Measurements from ENCODE around the gene KCNAB2. TPM values are rescaled to one million over a fixed set of nuclear protein-coding genes. Genes with fewer than 3 reads are reported as not detected.

Gene KCNAB2
- total RNA-seq, 1 experiment from 2014 or later: 11.0 TPM

GRCh38 chr1:6035719-6036118 is 10.0 kb upstream of the KCNAB2 start:
- no peaks in the 10 kb centered on the region for H3K4me1 Mint-ChIP-seq (ENCODE audit: low read depth, unreplicated experiment)
- H3K27me3 Mint-ChIP-seq (ENCODE audit: insufficient read depth, unreplicated experiment): no peaks in the 10 kb centered on the region
- H3K9me3 Mint-ChIP-seq (ENCODE audit: unreplicated experiment): no peaks in the 10 kb centered on the region
- POLR2A ChIA-PET: no interaction called here
- no peak overlapping the region for H3K4me3 Mint-ChIP-seq (ENCODE audit: unreplicated experiment)
- Histone ChIP-seq H3K27me3 (replicated peaks; ENCODE audit: control insufficient read depth, insufficient read depth, low read length) (no peaks in the 10 kb centered on the region), H3K4me1 (no peaks in the 10 kb centered on the region), H3K4me3 (ENCODE audit: low read depth, low read length) (no peak overlapping the region), H3K36me3 (ENCODE audit: control insufficient read depth, insufficient read depth, low read length) (no peaks in the 10 kb centered on the region), H3K9me3 (no peaks in the 10 kb centered on the region)
- intact Hi-C loops (cut with micrococcal nuclease; ENCODE audit: unreplicated experiment): no loop called here
- TF ChIP-seq CTCF (IDR thresholded peaks at IDR 0.05; ENCODE audit: insufficient read depth in 1 of 2, low read depth in 1 of 2, low read length in 1 of 2, severe bottlenecking in 1 of 2, unreplicated experiment in 1 of 2): no peak
- H3K27ac Mint-ChIP-seq (ENCODE audit: unreplicated experiment): no peak overlapping the region
- no TSS peak for BruUV-seq (replicated peaks)
- DNase-seq: no peak
- CTCF ChIA-PET: interaction anchor here (1.4 kb wide), 1 partner anchor 215 kb away, joined by 3 read pairs; no protein-coding TSS in a partner anchor
- H3K36me3 Mint-ChIP-seq (ENCODE audit: insufficient read depth, unreplicated experiment): peaks cover 5% of the 10 kb centered on the region

GRCh38 chr1:6037338-6037762 is 8.3 kb upstream of the KCNAB2 start:
- POLR2A ChIA-PET: no interaction called here
- no peaks in the 10 kb centered on the region for H3K9me3 ChIP-seq
- H3K4me1 Mint-ChIP-seq (ENCODE audit: low read depth, unreplicated experiment): no peaks in the 10 kb centered on the region
- H3K27ac Mint-ChIP-seq (ENCODE audit: unreplicated experiment): no peak overlapping the region
- no peaks in the 10 kb centered on the region for H3K27me3 ChIP-seq (replicated peaks; ENCODE audit: control insufficient read depth, insufficient read depth, low read length)
- no peaks in the 10 kb centered on the region for H3K36me3 ChIP-seq (ENCODE audit: control insufficient read depth, insufficient read depth, low read length)
- DNase-seq: no peak
- H3K9me3 Mint-ChIP-seq (ENCODE audit: unreplicated experiment): no peaks in the 10 kb centered on the region
- no peaks in the 10 kb centered on the region for H3K4me1 ChIP-seq
- intact Hi-C loops (cut with micrococcal nuclease; ENCODE audit: unreplicated experiment): no loop called here
- no peak overlapping the region for H3K4me3 ChIP-seq (ENCODE audit: low read depth, low read length)
- no peak for TF ChIP-seq CTCF (IDR thresholded peaks at IDR 0.05; ENCODE audit: insufficient read depth in 1 of 2, low read depth in 1 of 2, low read length in 1 of 2, severe bottlenecking in 1 of 2, unreplicated experiment in 1 of 2)
- H3K4me3 Mint-ChIP-seq (ENCODE audit: unreplicated experiment): no peak overlapping the region
- no TSS peak for BruUV-seq (replicated peaks)
- H3K36me3 Mint-ChIP-seq (ENCODE audit: insufficient read depth, unreplicated experiment): peaks cover 5% of the 10 kb centered on the region
- CTCF ChIA-PET: no interaction called here
- no peaks in the 10 kb centered on the region for H3K27me3 Mint-ChIP-seq (ENCODE audit: insufficient read depth, unreplicated experiment)

- Histone ChIP-seq H3K27me3 (replicated peaks; ENCODE audit: control insufficient read depth, insufficient read depth, low read length) (no peaks in the 10 kb centered on the region), H3K36me3 (ENCODE audit: control insufficient read depth, insufficient read depth, low read length) (no peaks in the 10 kb centered on the region), H3K4me1 (no peaks in the 10 kb centered on the region), H3K9me3 (no peaks in the 10 kb centered on the region), H3K4me3 (ENCODE audit: low read depth, low read length) (no peak overlapping the region)
- peaks cover 5% of the 10 kb centered on the region for H3K36me3 Mint-ChIP-seq (ENCODE audit: insufficient read depth, unreplicated experiment)
- BruUV-seq (replicated peaks): no TSS peak
- no peaks in the 10 kb centered on the region for H3K9me3 Mint-ChIP-seq (ENCODE audit: unreplicated experiment)
- intact Hi-C loops (cut with micrococcal nuclease; ENCODE audit: unreplicated experiment): no loop called here
- DNase-seq: no peak
- no peak for TF ChIP-seq CTCF (IDR thresholded peaks at IDR 0.05; ENCODE audit: insufficient read depth in 1 of 2, low read depth in 1 of 2, low read length in 1 of 2, severe bottlenecking in 1 of 2, unreplicated experiment in 1 of 2)
- ChIA-PET CTCF (no interaction called here), POLR2A (no interaction called here)
- H3K27ac Mint-ChIP-seq (ENCODE audit: unreplicated experiment): no peak overlapping the region
- H3K4me3 Mint-ChIP-seq (ENCODE audit: unreplicated experiment): no peak overlapping the region
- H3K27me3 Mint-ChIP-seq (ENCODE audit: insufficient read depth, unreplicated experiment): no peaks in the 10 kb centered on the region
- H3K4me1 Mint-ChIP-seq (ENCODE audit: low read depth, unreplicated experiment): no peaks in the 10 kb centered on the region
Measured at GRCh38 chr1:6038603-6039002, 7.1 kb upstream of the KCNAB2 start.
